NCI-H446 treated with DMSO at 0.1 percent for 48 hours (cell line): ENCODE data around the gene ZMIZ1.
"Not testable (repeated sequence)": the region's sequence is repeated elsewhere in the genome, so short reads cannot be mapped to it uniquely, and the experiment has no call there.

Source experiments
- DNase-seq: peaks from one replicate; lab custom pipeline; 2025; lab: John Stamatoyannopoulos, UW

The ZMIZ1 gene

GRCh38 chr10:79324032-79324695, 255.4 kb downstream of the ZMIZ1 start:
- DNase-seq = no peak

DNA sequence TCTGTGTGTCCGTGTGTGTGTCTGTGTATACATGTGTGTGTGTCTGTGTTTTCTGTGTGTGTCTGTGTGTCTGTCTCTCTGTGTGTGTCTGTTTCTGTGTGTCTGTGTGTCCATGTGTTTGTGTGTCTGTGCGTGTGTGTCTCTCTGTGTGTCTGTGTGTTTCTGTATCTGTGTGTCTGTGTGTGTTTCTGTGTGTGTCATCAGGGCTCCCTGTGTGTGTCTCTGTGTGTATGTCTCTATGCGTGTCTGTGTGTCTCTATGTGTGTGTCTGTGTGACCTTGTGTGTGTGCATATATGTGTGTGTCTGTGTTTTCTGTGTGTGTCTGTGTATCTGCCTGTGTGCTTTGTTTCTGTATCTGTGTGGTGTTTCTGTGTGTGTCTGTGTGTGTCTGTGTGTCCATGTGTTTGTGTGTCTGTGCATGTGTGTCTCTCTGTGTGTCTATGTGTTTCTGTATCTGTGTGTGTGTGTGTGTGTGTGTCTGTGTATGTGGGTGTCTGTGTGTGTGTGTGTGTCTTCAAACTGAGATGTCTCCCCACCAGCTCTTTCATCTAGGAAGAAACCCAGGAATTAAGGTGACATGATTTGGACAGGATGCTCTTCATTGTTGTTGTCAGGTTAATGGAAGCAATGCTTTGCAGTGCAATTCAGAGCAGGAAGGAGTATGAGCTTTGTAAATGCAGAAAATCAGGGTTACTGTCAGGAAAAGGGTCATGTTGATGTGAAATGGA, 257.8 kb downstream of the ZMIZ1 start:
- no peak for DNase-seq

DNA sequence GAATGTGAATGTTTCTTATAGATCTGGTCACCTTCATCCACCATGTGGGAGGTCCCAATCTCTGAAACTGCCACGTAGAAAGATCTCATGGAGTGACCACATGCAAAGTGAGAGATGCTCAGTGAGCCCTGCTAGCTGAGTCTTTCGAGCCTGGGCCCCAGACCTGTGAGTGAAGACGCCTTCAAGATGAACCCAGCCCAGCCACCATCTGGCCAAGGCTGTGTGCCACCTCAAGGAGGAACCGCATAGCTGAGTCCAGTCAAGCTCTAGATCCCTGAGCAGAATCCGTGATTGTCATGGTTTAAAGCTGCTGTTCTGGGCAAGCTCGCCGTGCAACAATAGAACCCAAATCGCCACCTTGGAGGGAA, 258.3 kb downstream of the ZMIZ1 start:
- no peak for DNase-seq

DNA sequence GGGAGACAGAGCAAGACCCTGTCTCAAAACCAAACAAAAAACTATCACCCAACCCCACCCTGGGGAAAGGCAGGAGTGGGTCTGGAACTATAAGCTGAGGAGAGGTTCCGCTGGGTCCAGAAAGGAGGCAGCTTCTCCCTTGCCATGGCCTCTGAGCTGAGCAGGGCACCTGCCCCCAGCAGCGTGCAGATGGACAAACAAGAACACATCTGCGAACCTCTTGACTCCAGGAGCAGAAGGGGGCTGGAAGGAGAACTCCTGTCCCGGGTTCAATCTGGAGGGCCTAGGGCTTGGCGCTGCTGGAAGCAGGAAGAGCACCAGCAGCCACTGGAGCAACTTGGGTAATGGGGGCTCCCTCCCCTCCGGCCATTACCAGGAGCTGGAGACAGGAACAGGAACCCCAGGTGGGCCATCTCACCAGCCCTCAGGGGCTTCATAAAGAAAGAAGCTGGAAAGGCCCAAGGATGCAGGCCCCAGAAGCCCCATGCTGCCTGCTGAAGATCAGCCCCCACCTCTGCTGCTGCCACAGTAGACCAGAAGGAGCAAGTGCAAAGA, 259.5 kb downstream of the ZMIZ1 start:
- no peak for DNase-seq

GRCh38 chr10:79328737-79329504, 260.2 kb downstream of the ZMIZ1 start:
- no peak for DNase-seq

- no peak for DNase-seq
Observed at GRCh38 chr10:79329529-79329928, 260.8 kb downstream of the ZMIZ1 start.

DNA sequence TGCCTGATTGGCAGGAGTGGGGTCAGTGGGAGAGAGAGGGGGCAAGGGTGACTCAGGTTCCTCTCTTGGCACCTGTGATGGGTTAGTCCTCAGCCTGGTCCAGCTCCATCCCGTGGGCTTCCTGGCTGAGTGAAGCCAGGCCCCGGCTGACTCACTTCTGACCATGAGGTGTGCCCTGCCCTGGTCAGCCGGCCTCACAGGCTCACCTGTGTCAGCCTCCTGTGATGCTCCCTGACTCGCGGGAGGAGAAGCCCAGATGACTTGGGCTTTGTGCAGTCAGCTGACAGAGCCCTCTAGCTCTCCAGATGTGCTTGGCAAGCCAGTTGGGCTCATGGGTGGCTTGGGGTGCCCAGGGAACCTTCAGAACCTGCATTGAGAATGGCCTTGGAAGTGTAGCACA, 262.5 kb downstream of the ZMIZ1 start:
- DNase-seq = no peak

- no peak for DNase-seq
Observed at GRCh38 chr10:79331709-79332108, 262.9 kb downstream of the ZMIZ1 start.

DNA sequence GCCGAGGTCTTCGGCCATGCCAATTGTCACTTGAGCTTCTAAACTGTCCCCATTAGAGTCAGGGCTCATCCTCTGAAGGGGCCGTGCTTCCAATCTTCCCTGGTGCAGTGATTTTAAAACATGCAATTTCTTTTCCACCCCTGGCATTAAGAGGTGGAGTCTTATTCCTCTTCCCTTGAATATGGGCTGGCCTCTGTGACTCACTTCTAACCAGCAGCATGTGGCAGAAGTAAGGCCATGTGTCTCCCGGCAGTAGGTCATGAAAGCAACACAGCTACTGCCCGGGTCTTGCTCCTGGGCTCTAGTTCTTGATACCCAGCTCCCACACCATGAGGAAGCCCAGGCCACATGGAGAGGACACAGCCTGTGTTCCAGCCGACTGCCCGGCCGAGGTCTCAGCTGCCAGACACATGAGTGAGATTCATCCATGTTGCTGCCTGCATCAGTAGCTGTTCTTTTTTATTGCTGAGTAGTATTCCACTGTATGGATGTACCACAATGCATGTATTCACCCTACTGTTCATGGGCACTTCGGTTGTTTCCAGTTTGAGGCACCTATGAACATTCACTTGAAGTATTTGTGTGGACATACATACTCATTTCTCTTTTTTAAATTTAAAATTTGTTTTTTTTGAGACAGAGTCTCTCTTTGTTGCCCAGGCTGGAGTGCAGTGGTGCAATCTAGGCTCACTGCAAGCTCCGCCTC, 264.0 kb downstream of the ZMIZ1 start:
- DNase-seq = not testable (repeated sequence)

- DNase-seq = no peak
Observed at GRCh38 chr10:79333513-79333912, 264.7 kb downstream of the ZMIZ1 start.

GRCh38 chr10:79334573-79334972, 265.8 kb downstream of the ZMIZ1 start:
- DNase-seq = no peak

- DNase-seq = no peak
Observed at GRCh38 chr10:79335094-79335469, 266.3 kb downstream of the ZMIZ1 start.

GRCh38 chr10:79335470-79336235, 266.9 kb downstream of the ZMIZ1 start:
- no peak for DNase-seq

GRCh38 chr10:79336276-79336675, 267.5 kb downstream of the ZMIZ1 start:
- DNase-seq = no peak

DNA sequence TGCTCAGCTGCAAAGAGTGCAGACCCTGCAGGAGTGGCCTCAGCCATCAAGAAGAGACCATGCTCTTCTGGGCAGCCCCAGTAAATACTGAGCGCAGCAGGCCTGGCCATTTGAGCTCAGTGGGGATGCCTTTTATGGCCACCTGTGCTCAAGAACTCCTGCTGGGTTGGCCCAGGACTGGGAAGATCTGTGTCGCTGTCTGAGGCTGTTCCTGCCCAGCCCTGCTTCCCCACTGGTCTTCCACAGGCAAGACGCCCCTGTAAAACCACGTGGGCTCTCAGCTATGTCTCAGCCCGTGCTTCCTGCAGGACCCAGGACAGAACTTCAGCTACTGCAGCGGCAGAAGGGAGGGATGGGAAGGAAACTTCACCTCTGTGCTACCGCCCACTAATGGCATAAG, 268.0 kb downstream of the ZMIZ1 start:
- no peak for DNase-seq

DNA sequence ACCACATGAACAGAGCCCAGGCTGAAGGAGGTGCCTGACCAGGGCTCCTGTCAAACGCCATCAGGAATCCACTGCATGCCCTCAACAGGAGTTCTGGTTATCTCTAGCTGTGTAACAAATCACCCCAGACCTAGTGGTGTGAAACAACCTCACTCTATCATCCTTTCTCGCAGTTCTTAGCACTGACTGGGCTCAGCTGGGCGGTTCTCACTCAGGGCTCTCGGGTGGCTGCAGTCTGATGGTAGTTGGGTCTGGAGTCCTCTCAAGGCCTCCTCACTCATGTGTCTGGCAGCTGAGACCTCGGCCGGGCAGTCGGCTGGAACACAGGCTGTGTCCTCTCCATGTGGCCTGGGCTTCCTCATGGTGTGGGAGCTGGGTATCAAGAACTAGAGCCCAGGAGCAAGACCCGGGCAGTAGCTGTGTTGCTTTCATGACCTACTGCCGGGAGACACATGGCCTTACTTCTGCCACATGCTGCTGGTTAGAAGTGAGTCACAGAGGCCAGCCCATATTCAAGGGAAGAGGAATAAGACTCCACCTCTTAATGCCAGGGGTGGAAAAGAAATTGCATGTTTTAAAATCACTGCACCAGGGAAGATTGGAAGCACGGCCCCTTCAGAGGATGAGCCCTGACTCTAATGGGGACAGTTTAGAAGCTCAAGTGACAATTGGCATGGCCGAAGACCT, 269.2 kb downstream of the ZMIZ1 start:
- not testable (repeated sequence) for DNase-seq

- no peak for DNase-seq
Observed at GRCh38 chr10:79339266-79339665, 270.5 kb downstream of the ZMIZ1 start.

- no peak for DNase-seq
Observed at GRCh38 chr10:79340646-79341244, 272.0 kb downstream of the ZMIZ1 start.

DNA sequence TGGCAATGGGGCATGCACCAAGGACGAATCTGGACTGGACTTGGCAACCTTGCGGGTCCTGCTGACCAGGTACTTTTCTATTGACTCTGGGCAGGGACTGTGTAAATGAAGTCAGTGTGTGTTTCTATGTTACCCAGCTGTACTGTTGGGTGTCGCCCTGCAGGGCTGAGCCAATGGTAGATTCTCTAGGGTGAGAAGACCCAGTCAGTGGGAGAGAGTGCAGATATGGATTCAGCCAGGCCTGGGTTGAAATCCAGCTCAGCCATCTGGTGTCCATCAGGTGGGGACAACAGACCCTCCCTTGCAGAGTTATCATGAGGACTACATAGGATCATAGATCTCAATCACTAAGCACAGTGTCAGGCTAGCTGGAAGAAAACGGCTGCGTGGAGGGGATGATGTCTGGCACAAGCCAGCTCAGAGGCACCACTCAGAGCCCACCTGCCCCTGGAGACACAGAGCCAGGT, 273.6 kb downstream of the ZMIZ1 start:
- DNase-seq = no peak
